KMS-11 (cell line): ENCODE results near the gene SLC22A4.

Experiments used
- H2AFZ ChIP-seq: fragments of 200-600 bp; sonication (generic); 2 replicates; pipeline ENCODE4 v1.6.1; 2016; ENCODE audit warnings: antibody characterized with exemption, mixed run types, low read depth
- H3K27ac ChIP-seq: fragments of 200-600 bp; sonication (generic); 2 replicates; pipeline ENCODE4 v1.6.1; 2016; ENCODE audit warnings: mild to moderate bottlenecking, mixed run types
- H3K27me3 ChIP-seq: fragments of 200-600 bp; sonication (generic); 2 replicates; pipeline ENCODE4 v1.6.1; 2017; ENCODE audit warnings: mild to moderate bottlenecking, low read depth, mixed run types, moderate library complexity; ENCODE audit not compliant: insufficient read depth
- H3K36me3 ChIP-seq: fragments of 200-600 bp; sonication (generic); 2 replicates; pipeline ENCODE4 v1.6.1; 2017; ENCODE audit warnings: mild to moderate bottlenecking, mixed run types; ENCODE audit not compliant: insufficient read depth
- H3K4me1 ChIP-seq: fragments of 200-600 bp; sonication (generic); 2 replicates; pipeline ENCODE4 v1.6.1; 2016; ENCODE audit warnings: mild to moderate bottlenecking, low read depth, mixed run types; ENCODE audit not compliant: poor library complexity, severe bottlenecking
- H3K4me2 ChIP-seq: fragments of 200-600 bp; sonication (generic); 2 replicates; pipeline ENCODE4 v1.7.0; 2016; ENCODE audit warnings: mild to moderate bottlenecking, mixed run types
- H3K4me3 ChIP-seq: fragments of 200-600 bp; sonication (generic); IDR thresholded peaks from 2 replicates; pipeline ENCODE4 v1.6.1; 2017; ENCODE audit warnings: low read depth, low read length, mixed read lengths; ENCODE audit not compliant: insufficient read depth
- H3K79me2 ChIP-seq: fragments of 200-600 bp; sonication (generic); 2 replicates; pipeline ENCODE4 v1.6.1; 2016; ENCODE audit warnings: low read depth, mixed run types; ENCODE audit not compliant: insufficient read depth
- H3K9ac ChIP-seq: fragments of 200-600 bp; sonication (generic); 2 replicates; pipeline ENCODE4 v1.6.1; 2016; ENCODE audit warnings: mild to moderate bottlenecking, mixed run types
- H4K20me1 ChIP-seq: fragments of 200-600 bp; sonication (generic); 2 replicates; pipeline ENCODE4 v1.6.1; 2016; ENCODE audit warnings: mild to moderate bottlenecking, mixed run types; ENCODE audit not compliant: insufficient read depth
- TF ChIP-seq, protein P1 (sequence below): fragments of 200-600 bp; sonication (generic); conservative IDR thresholded peaks from 2 replicates; pipeline ENCODE4 v1.6.1; 2017; ENCODE audit warnings: low read depth, mild to moderate bottlenecking, antibody characterized with exemption, low read length, moderate library complexity, mixed read lengths

SLC22A4 gene

DNA sequence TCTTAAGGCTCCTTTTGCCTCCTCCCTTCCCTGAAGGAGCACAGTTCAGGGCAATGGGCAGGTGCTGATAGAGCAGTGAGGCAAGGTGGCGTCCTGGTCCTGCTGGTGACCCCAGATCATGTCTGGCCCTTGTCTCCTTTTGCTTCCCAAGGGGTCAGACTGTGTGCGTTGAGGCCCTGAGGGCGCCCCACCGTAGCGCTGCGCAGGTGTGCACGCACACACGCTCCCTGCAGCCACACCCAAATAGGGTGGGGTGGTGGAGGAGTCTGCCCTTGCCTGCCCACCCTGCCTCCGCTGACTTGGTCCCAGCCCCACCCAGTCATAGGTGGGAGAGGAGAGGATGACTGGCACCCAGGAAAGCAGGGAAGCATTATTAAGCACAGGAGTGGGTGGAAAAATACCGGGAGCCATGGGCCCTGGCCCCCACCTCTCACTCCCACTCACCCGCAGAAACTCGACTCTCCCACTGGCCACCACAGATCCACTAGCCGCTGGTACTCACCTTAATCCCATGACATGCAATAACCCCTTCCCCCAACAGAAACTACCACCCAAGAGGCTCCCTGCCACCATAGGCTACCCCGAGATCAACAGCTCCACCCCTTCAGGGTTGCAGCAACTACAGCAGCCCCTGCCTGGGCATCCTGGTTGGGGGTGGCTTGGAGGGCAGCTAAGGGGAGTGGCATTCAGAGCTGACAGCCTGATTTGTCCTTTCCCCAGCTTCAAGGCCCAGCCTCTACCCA is 20.0 kb upstream of the SLC22A4 start:
- Histone ChIP-seq H3K9ac (no peak overlapping the region), H3K4me2 (no peak overlapping the region), H3K27ac (no peak overlapping the region), H3K79me2 (no peaks in the 10 kb centered on the region), H3K36me3 (no peaks in the 10 kb centered on the region), H2AFZ (no peak overlapping the region), H4K20me1 (no peaks in the 10 kb centered on the region), H3K27me3 (no peaks in the 10 kb centered on the region), H3K4me1 (no peaks in the 10 kb centered on the region), H3K4me3 (no peak overlapping the region)
- TF ChIP-seq, protein P1, sequence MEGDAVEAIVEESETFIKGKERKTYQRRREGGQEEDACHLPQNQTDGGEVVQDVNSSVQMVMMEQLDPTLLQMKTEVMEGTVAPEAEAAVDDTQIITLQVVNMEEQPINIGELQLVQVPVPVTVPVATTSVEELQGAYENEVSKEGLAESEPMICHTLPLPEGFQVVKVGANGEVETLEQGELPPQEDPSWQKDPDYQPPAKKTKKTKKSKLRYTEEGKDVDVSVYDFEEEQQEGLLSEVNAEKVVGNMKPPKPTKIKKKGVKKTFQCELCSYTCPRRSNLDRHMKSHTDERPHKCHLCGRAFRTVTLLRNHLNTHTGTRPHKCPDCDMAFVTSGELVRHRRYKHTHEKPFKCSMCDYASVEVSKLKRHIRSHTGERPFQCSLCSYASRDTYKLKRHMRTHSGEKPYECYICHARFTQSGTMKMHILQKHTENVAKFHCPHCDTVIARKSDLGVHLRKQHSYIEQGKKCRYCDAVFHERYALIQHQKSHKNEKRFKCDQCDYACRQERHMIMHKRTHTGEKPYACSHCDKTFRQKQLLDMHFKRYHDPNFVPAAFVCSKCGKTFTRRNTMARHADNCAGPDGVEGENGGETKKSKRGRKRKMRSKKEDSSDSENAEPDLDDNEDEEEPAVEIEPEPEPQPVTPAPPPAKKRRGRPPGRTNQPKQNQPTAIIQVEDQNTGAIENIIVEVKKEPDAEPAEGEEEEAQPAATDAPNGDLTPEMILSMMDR, result no peak

- no peak overlapping the region for H2AFZ ChIP-seq
- no peaks in the 10 kb centered on the region for H4K20me1 ChIP-seq
- H3K27ac ChIP-seq, result no peak overlapping the region
- H3K4me3 ChIP-seq, result no peak overlapping the region
- H3K9ac ChIP-seq, result no peak overlapping the region
- TF ChIP-seq, protein P1, result no peak
- no peaks in the 10 kb centered on the region for H3K27me3 ChIP-seq
- no peaks in the 10 kb centered on the region for H3K36me3 ChIP-seq
- H3K79me2 ChIP-seq, result no peaks in the 10 kb centered on the region
- no peaks in the 10 kb centered on the region for H3K4me1 ChIP-seq
- H3K4me2 ChIP-seq, result no peak overlapping the region
These were observed 18.6 kb upstream of the SLC22A4 start for GRCh38 chr5:132275367-132276220.

DNA sequence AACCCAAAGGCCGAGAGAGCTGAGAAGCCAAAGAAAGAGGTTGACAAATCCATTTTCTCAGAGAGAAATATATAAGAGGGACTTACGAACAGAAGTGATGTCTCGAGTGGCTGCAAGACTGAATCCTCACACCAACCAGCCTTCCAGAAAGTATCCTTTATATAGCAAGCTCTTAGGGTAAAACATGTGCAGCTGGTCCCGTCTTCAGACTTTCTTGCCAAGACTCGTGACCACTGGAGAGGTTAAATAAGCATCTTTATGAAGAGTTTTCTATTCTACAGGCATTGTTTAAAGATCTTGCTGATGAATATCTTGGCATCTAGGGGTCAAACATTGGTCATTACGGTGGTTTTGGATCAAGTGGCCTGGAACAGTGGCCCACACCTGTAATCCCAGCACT is 16.9 kb upstream of the SLC22A4 start:
- H3K36me3 ChIP-seq, result no peaks in the 10 kb centered on the region
- no peaks in the 10 kb centered on the region for H3K79me2 ChIP-seq
- H2AFZ ChIP-seq, result no peak overlapping the region
- no peak overlapping the region for H3K4me3 ChIP-seq
- TF ChIP-seq, protein P1, result no peak
- H3K27ac ChIP-seq, result no peak overlapping the region
- H3K9ac ChIP-seq, result no peak overlapping the region
- H3K4me1 ChIP-seq, result no peaks in the 10 kb centered on the region
- no peaks in the 10 kb centered on the region for H4K20me1 ChIP-seq
- H3K27me3 ChIP-seq, result no peaks in the 10 kb centered on the region
- H3K4me2 ChIP-seq, result no peak overlapping the region

DNA sequence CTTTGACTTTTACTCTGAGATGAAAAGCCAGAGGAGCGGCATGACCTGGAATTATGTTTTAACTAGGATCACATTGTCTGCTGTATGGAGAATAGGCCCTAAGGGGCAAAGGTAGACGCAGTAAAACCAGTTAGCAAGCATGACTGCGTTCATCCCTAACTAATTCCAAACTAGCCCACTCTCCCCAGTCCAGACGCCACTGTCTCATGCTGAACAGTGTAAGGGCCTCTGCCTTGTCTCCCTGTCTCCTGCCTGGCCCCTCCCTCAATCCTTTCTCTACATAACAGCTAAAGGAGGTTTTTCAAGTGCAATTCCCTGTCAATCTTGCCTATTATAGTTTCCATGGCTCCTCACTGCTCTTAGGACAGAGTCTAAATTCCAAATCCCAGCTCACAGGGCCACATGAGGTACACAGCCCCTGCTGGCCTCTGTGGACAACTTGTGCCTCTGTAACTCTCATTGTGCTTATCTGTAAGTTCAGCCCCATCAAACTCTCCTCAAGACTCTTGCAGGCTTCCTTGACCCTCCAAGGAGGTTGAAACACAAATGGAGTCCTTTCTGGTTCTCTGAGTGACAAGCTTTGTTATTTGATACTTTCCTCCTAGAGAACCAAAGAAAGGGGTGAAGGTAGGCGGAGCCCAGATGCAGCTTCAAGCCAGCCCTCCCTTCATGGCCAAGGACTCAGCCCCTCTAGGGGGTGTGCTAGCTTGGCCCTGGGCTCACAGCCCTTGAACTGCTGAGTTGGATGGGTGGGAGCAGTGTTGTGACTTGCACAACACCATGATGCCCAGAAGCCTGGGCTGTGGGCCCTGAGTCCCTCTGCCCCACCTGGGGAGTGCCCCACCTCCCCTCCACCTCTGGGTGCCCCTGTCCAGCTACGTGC is 16.0 kb upstream of the SLC22A4 start:
- no peak overlapping the region for H3K4me3 ChIP-seq
- H4K20me1 ChIP-seq, result no peaks in the 10 kb centered on the region
- no peaks in the 10 kb centered on the region for H3K4me1 ChIP-seq
- TF ChIP-seq, protein P1, result no peak
- H3K9ac ChIP-seq, result no peak overlapping the region
- no peak overlapping the region for H3K4me2 ChIP-seq
- H3K36me3 ChIP-seq, result no peaks in the 10 kb centered on the region
- no peak overlapping the region for H3K27ac ChIP-seq
- H2AFZ ChIP-seq, result no peak overlapping the region
- H3K79me2 ChIP-seq, result no peaks in the 10 kb centered on the region
- H3K27me3 ChIP-seq, result no peaks in the 10 kb centered on the region
